Hematopoietic multipotent progenitor cell treated with erythropoietin and hydrocortisone succinate and interleukin-3 and kit ligand, for 6 days (in vitro differentiated cells): ENCODE measurements around the gene RYR2.
A peak's percentile ranks its signal among the peaks of the same experiment; 100 is the strongest.

Source experiments
- DNase-seq: peaks from one replicate; pipeline ENCODE4 v3.0.0-alpha.2; 2015

Gene RYR2

GRCh38 chr1:237756304-237756967 is 714.5 kb downstream of the RYR2 start:
- no peak for DNase-seq

DNA sequence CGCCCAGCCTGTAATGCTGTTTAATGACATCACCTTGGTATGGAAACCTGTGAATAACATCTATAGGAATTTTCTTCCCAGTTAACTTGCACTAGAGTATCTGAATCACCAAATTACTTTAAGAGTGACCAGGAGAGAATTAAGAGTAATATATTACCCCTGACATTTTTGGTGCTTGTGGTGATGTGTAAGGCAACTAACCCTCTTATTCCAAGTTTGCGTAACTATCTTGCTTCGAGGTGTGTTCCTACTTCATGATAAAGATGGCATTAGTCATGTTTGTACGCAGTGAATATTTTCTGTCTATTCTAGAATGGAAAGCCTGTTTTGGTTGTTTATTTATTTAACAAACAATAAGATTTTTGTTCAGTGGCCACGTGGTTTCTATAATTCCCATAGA is 717.4 kb downstream of the RYR2 start:
- DNase-seq, result no peak

DNA sequence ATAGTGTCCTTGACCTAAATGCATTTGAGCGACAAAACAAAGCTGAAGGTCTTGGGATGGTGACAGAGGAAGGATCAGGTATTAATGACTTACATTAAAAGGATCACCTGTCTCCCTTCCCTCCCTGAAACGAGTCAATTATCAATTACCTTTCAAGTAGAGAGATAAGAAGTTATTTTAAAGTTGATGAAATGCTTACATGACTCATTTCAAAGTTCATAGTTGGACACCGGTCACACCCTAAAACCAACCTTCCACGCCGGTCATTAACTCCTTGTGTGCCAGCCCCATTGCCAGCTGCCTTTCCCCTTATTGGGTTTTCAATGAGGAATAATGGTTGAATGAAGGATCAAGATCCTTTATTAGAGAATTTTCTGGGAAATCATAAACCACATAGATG is 719.0 kb downstream of the RYR2 start:
- DNase-seq, result no peak

DNA sequence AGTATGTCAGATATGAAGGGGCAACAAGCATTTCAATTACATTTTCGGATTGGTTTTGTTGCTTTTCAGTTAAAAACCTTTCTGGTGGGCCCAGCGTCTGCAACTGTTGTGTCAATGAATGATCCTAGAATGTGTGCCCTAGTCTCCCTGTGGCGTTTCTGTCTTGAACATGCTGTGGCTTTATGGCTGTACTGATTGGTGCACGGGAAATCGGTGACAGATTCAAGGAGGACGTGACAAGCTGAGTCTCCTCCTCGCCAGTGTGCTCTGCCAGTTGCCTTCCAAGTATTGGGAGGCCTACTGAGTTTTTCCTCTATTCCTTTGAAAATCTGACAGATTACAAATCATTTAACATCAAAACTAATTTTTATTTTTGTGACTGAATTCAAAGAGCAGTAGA is 721.2 kb downstream of the RYR2 start:
- DNase-seq, result no peak

- no peak for DNase-seq
Measured at GRCh38 chr1:237763751-237764150, 721.8 kb downstream of the RYR2 start.

GRCh38 chr1:237769916-237770315 is 727.9 kb downstream of the RYR2 start:
- DNase-seq, result no peak

- DNase-seq, result no peak
Measured at GRCh38 chr1:237772009-237772408, 730.0 kb downstream of the RYR2 start.

DNA sequence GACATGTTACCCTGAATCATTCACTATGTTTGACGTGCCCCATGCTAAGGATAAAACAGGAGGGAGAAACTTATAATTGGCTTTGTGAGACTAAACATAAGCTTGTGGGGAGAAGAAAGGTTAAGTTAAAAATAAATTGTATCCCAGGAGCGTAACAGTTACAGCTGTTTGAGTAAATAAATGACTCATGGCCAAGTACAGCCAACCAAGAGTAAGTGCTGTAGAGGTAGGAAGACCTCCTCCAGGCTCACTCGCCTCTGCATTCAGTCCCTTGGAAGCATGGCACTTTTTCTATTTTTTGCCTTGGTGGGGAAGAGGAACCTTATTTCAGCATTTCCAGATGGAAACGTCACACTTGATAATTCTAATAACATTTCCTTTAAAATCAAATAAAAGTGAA is 732.3 kb downstream of the RYR2 start:
- DNase-seq, result no peak

DNA sequence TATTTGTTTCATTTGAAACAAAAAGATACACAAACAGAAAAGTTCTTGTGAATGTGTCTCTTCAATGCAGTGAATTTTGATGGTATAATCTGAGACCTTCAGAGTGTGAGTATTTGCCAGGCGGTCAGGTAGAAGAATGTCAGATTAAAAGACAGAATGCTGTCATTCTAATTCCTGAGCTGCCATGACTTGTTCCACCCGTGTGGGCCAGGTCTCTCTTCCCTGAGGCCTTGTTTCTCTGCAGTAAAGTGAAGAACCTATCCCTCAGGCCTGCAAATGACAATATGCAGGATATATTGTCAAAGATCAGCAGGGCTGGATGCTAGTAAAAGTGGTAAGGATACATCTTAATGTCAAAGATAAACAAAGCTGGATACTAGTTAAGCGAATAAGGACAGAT is 737.4 kb downstream of the RYR2 start:
- no peak for DNase-seq

GRCh38 chr1:237786066-237786719 is 744.2 kb downstream of the RYR2 start:
- no peak for DNase-seq

GRCh38 chr1:237788069-237788468 is 746.1 kb downstream of the RYR2 start:
- no peak for DNase-seq

DNA sequence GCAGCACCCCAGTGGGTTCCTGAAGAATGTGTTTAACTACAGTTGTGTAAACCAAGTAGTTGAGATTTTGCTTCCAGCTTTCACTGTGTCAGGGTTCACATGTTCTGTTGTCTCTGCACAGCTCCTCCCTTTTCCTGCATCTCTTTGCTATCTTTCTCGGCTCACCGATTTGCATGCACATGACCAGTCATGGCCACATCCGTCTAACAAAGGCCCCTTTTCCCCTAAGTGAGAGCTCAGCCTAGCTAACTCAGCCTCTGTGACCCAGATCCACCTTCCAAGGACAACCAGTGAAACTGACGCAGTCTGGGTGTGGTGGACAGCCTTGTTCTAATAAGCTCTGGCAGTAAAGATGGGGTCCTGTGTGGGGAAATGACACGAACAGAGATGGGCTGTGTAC is 747.6 kb downstream of the RYR2 start:
- no peak for DNase-seq

GRCh38 chr1:237791592-237791991 is 749.6 kb downstream of the RYR2 start:
- DNase-seq, result no peak

GRCh38 chr1:237792149-237792548 is 750.2 kb downstream of the RYR2 start:
- DNase-seq, result no peak

GRCh38 chr1:237792726-237793125 is 750.7 kb downstream of the RYR2 start:
- no peak for DNase-seq

GRCh38 chr1:237794071-237794470 is 752.1 kb downstream of the RYR2 start:
- DNase-seq, result no peak

- DNase-seq, result no peak
Measured at GRCh38 chr1:237795558-237795957, 753.6 kb downstream of the RYR2 start.

DNA sequence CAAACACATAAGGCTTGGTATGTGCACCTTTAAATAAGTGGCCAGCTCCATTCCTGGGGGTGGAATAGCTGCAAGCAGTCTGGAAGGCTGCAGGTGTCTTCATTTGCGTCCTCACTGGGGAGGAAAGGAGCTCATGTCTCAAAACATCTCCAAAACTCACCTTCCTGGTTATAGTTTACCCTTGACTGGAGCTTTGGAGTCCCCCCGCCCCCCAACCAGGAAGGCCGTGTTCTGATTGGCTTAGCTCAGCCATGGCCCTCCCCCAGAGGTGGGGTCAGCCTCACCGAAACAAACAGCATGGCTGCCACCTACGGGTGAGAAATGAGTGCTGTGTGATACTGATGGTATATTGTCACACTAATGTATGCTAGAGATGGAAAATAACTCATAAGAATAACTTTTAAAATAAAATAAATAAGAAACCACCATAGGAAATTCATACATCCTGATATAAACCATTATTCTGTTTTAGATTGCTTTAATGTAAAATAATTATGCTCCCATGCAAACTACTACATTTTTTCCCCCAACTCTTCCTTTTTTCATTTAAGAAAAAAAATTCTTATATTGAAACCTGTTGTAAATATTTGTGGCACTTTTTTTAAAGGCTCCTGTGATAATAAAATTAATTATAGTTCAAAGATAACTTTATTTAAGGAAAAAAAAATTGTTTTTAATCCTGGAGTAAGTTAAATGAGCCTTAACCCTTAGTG is 757.9 kb downstream of the RYR2 start:
- peak; percentile 70 for DNase-seq

GRCh38 chr1:237804516-237804915 is 762.5 kb downstream of the RYR2 start:
- DNase-seq, result no peak

DNA sequence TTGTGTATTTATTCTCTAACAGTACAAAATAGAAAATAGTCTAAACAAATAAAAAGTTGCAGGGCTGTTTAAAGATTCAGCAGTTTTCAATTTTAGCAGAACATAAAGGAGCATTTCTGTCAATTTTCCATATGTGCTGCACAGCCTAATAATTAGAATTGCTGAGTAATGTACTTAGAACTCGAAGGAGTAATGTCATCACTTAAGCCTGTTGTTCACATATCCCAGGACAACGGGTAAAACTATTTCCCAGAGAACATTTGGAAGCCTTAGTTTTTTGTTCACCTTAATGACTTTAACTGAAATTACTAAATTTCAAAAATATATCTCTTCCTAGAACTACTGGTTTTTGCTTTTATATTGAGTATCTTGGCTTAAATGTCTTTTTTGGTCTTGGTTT is 767.1 kb downstream of the RYR2 start:
- DNase-seq, result no peak

DNA sequence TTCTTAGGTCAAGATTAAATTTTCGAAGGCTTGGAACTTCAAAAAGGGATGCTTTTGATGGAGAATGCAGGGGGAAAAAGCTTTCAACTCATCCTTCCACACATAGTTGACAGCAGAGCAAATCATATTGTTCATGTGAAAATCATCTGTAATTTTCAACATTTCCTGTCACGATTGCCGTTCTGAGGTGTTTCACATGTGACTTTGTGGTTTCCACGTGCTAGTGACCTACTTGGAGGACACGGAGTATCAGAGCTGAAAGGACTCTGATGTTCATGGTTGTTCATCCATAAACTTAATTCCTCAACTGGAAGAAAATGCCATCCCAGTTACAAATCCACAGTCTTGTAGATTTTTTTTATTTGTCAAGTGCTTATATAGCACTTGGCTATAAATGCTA is 769.6 kb downstream of the RYR2 start:
- no peak for DNase-seq

GRCh38 chr1:237812061-237812460 is 770.1 kb downstream of the RYR2 start:
- DNase-seq, result no peak

- DNase-seq, result peak; percentile 46
Measured at GRCh38 chr1:237814319-237814924, 772.4 kb downstream of the RYR2 start.

GRCh38 chr1:237817277-237817676 is 775.3 kb downstream of the RYR2 start:
- no peak for DNase-seq
